Measurements from ENCODE around the gene TACC2. TPM values are rescaled to one million over a fixed set of nuclear protein-coding genes. Genes with fewer than 3 reads are reported as not detected.

TACC2 gene
- total RNA-seq, 6 experiments from 2014 or later = 16.2 to 21.1 (median 18.8) TPM

- Histone ChIP-seq H3K27me3 (no peaks in the 10 kb centered on the region), H3K36me3 (no peaks in the 10 kb centered on the region), H3K9me3 (no peaks in the 10 kb centered on the region), H3K4me3 (no peak overlapping the region), H3K4me1 (peaks cover 0 to 8% (median 2%) of the 10 kb centered on the region in 4 donors), H3K27ac (no peak overlapping the region)
- no peak for TF ChIP-seq CTCF (IDR thresholded peaks at IDR 0.05)
- TF ChIP-seq POLR2A (IDR thresholded peaks at IDR 0.05) = no peak
- WGBS (ENCODE audit: insufficient coverage, low coverage, low lambda C conversion rate, missing lambda C conversion rate) = 73% methylated on average over 4 of the region's 12 CpGs
- intact Hi-C loops (cut with DNase I) = no loop called here
- ATAC-seq (no peak), DNase-seq (no peak)
Measured at GRCh38 chr10:122172361-122173008, 183.5 kb downstream of the TACC2 start.

GRCh38 chr10:122173337-122173736, 184.4 kb downstream of the TACC2 start:
- no peak for DNase-seq
- no peak overlapping the region for H3K27ac ChIP-seq
- intact Hi-C loops (cut with DNase I) = no loop called here
- no peak overlapping the region for H3K4me3 ChIP-seq
- TF ChIP-seq POLR2A (IDR thresholded peaks at IDR 0.05) (no peak), CTCF (IDR thresholded peaks at IDR 0.05) (no peak)
- 77% methylated on average over 3 of the region's 7 CpGs for WGBS (ENCODE audit: insufficient coverage, low coverage, low lambda C conversion rate, missing lambda C conversion rate)
- no peaks in the 10 kb centered on the region for H3K9me3 ChIP-seq
- peaks cover 0 to 8% (median 2%) of the 10 kb centered on the region in 4 donors for H3K4me1 ChIP-seq
- ATAC-seq = no peak
- no peaks in the 10 kb centered on the region for H3K27me3 ChIP-seq
- no peaks in the 10 kb centered on the region for H3K36me3 ChIP-seq

GRCh38 chr10:122173766-122174435, 184.9 kb downstream of the TACC2 start:
- intact Hi-C loops (cut with DNase I) = no loop called here
- no peaks in the 10 kb centered on the region for H3K36me3 ChIP-seq
- ATAC-seq = peak; percentile 12 to 51 (median 34)
- no peaks in the 10 kb centered on the region for H3K27me3 ChIP-seq
- no peak overlapping the region for H3K27ac ChIP-seq
- no peak for TF ChIP-seq POLR2A (IDR thresholded peaks at IDR 0.05)
- TF ChIP-seq CTCF (IDR thresholded peaks at IDR 0.05) = no peak
- peaks cover 0 to 8% (median 2%) of the 10 kb centered on the region in 4 donors for H3K4me1 ChIP-seq
- DNase-seq = no peak
- WGBS (ENCODE audit: insufficient coverage, low coverage, low lambda C conversion rate, missing lambda C conversion rate) = 86% methylated on average over 2 of the region's 8 CpGs
- H3K9me3 ChIP-seq = no peaks in the 10 kb centered on the region
- no peak overlapping the region for H3K4me3 ChIP-seq

- H3K27ac ChIP-seq = no peak overlapping the region
- no peaks in the 10 kb centered on the region for H3K9me3 ChIP-seq
- no peaks in the 10 kb centered on the region for H3K36me3 ChIP-seq
- ATAC-seq (peak; percentile 83 to 93 (median 86)), DNase-seq (no peak)
- no peaks in the 10 kb centered on the region for H3K27me3 ChIP-seq
- H3K4me3 ChIP-seq = no peak overlapping the region
- H3K4me1 ChIP-seq = peaks cover 0 to 8% (median 2%) of the 10 kb centered on the region in 4 donors
- TF ChIP-seq CTCF (IDR thresholded peaks at IDR 0.05) = peak in 3 of 4 donors; percentile 24 to 44 (median 36)
- TF ChIP-seq POLR2A (IDR thresholded peaks at IDR 0.05) = no peak
- intact Hi-C loops (cut with DNase I) = no loop called here
- WGBS (ENCODE audit: insufficient coverage, low coverage, low lambda C conversion rate, missing lambda C conversion rate) = 33% methylated on average over 4 of the region's 4 CpGs
Measured at GRCh38 chr10:122176232-122177213, 187.6 kb downstream of the TACC2 start.
